Measurements from ENCODE around the gene DNAH10. TPM values are rescaled to one million over a fixed set of nuclear protein-coding genes. Genes with fewer than 3 reads are reported as not detected.

Gene DNAH10, protein sequence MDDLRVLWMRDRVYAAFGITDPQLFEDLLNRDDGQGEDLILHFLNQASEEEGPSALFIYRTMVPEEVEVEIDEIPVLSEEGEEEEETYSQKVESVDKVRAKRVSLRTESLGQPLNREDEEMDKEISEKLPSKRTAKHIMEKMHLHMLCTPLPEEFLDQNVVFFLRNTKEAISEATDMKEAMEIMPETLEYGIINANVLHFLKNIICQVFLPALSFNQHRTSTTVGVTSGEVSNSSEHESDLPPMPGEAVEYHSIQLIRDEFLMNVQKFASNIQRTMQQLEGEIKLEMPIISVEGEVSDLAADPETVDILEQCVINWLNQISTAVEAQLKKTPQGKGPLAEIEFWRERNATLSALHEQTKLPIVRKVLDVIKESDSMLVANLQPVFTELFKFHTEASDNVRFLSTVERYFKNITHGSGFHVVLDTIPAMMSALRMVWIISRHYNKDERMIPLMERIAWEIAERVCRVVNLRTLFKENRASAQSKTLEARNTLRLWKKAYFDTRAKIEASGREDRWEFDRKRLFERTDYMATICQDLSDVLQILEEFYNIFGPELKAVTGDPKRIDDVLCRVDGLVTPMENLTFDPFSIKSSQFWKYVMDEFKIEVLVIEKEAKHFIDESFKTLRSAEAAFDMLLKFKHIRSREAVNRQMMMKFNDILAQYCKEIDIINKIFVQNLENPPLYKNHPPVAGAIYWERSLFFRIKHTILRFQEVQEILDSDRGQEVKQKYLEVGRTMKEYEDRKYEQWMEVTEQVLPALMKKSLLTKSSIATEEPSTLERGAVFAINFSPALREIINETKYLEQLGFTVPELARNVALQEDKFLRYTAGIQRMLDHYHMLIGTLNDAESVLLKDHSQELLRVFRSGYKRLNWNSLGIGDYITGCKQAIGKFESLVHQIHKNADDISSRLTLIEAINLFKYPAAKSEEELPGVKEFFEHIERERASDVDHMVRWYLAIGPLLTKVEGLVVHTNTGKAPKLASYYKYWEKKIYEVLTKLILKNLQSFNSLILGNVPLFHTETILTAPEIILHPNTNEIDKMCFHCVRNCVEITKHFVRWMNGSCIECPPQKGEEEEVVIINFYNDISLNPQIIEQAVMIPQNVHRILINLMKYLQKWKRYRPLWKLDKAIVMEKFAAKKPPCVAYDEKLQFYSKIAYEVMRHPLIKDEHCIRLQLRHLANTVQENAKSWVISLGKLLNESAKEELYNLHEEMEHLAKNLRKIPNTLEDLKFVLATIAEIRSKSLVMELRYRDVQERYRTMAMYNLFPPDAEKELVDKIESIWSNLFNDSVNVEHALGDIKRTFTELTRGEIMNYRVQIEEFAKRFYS (N-terminal part only)
- total RNA-seq, result under 1 TPM in 2 of 4 donors, not detected in 2; 0.18 to 0.65 TPM

DNA sequence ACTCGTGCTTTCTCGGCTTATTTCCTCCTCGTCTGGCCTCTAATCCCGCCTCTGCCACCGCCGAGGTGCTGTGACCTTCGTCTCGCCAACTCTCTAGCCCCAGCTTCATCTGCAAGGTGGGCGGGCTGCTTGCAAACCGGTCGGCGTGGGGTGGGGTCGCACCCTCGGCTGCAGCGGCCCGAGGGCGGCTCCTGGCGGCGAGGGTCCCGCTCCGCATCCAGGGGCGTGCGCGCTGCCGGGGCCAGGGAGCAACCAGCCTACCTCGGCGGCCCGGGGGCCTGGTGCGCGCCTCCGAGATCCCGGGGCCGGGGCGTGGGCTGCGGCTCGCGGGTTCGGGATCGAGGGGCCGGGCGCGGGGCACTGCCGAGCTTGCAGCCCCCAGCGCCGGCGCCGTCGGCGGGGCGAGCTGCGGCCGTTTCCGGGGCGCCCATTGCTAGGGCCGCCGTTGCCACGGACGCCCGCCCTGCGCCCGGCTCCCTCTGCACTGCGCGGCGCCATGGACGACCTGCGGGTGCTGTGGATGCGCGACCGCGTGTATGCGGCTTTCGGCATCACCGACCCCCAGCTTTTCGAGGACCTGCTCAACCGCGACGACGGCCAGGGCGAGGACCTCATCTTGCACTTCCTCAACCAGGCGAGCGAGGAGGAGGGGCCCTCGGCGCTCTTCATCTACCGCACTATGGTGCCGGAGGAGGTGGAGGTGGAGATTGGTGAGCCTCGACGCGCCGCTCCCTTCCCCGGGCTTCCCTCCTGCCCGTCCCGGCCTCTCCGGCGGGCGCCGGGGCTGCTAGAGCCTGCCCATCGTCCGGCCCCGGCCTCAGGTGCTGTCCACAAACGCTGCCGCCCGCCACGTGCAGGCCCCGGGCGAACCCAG lies at the start of gene DNAH10:
TSS of gene DNAH10 (plus strand) at position 461 of the 874 bp plus-strand sequence. CDS start at position 497, 36 bp downstream.
- Histone ChIP-seq H3K4me1 (no peaks in the 10 kb centered on the region), H3K27me3 (peaks cover 11 to 24% (median 14%) of the 10 kb centered on the region in 3 donors), H3K27ac (no peak within 1 kb of the TSS), H3K9me3 (no peaks in the 10 kb centered on the region), H3K36me3 (peaks cover 0 to 11% of the 10 kb centered on the region in 2 donors), H3K4me3 (peak within 1 kb of the TSS in 2 of 4 donors; percentile 14 to 19)
- intact Hi-C loops (cut with DNase I; ENCODE audit: low total_unique reads), result no loop called here
- no peak for ATAC-seq
- TF ChIP-seq, protein P1, sequence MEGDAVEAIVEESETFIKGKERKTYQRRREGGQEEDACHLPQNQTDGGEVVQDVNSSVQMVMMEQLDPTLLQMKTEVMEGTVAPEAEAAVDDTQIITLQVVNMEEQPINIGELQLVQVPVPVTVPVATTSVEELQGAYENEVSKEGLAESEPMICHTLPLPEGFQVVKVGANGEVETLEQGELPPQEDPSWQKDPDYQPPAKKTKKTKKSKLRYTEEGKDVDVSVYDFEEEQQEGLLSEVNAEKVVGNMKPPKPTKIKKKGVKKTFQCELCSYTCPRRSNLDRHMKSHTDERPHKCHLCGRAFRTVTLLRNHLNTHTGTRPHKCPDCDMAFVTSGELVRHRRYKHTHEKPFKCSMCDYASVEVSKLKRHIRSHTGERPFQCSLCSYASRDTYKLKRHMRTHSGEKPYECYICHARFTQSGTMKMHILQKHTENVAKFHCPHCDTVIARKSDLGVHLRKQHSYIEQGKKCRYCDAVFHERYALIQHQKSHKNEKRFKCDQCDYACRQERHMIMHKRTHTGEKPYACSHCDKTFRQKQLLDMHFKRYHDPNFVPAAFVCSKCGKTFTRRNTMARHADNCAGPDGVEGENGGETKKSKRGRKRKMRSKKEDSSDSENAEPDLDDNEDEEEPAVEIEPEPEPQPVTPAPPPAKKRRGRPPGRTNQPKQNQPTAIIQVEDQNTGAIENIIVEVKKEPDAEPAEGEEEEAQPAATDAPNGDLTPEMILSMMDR (IDR thresholded peaks at IDR 0.05 in 4 of 5, conservative IDR thresholded peaks at IDR 0.05 in 1 of 5), result no peak
- no peak for TF ChIP-seq POLR2A (IDR thresholded peaks at IDR 0.05)
- in situ Hi-C loops (cut with MboI; ENCODE audit: low sequenced_read_pairs in 4 of 4), result no loop called here
- DNase-seq, result no peak

DNA sequence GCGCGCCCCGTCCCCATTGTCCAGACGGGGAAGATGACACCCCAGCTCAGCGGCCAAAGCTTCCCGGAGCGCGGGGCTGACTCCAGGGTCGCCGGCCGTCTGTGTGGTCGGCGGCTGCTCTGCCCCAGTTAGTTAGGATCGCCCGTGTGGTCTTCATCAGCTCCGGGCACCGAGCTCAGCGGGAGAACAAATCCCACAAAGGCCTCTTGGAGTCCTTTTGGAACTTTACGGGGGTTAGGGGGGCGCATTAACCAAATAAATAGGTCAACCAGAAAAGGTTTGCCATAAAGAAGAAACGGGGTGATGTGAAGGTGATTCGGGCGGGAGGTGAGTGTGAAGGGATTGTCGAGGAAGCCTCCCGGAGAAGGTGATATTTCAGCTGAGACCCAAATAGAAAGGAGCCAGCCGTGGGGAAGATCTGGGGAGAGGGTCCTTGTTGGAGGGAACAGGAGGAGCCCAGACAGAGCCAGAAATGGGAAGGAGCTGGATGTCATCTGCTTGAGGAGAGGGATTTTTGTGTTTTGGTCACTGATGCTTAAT lies 49.3 kb upstream of the DNAH10 start:
- Histone ChIP-seq H3K36me3 (no peaks in the 10 kb centered on the region), H3K9me3 (no peaks in the 10 kb centered on the region), H3K27me3 (no peaks in the 10 kb centered on the region), H3K4me1 (peaks cover 27 to 28% of the 10 kb centered on the region in 2 donors), H3K4me3 (peak overlapping the region; percentile 77 to 98 (median 96)), H3K27ac (peak overlapping the region; percentile 67 to 90 (median 80))
- TF ChIP-seq, protein P1 (IDR thresholded peaks at IDR 0.05 in 4 of 5, conservative IDR thresholded peaks at IDR 0.05 in 1 of 5), result no peak
- no peak for TF ChIP-seq POLR2A (IDR thresholded peaks at IDR 0.05)
- peak; percentile 1 to 3 for ATAC-seq
- intact Hi-C loops (cut with DNase I; ENCODE audit: low total_unique reads) (loop anchor here (2.0 to 5.0 kb wide), 3 partner anchors 42 to 346 kb away; partner anchors contain the start of genes CCDC92, TCTN2 and ZNF664), in situ Hi-C loops (cut with MboI; ENCODE audit: low sequenced_read_pairs in 4 of 4) (no loop called here)
- DNase-seq, result no peak

DNA sequence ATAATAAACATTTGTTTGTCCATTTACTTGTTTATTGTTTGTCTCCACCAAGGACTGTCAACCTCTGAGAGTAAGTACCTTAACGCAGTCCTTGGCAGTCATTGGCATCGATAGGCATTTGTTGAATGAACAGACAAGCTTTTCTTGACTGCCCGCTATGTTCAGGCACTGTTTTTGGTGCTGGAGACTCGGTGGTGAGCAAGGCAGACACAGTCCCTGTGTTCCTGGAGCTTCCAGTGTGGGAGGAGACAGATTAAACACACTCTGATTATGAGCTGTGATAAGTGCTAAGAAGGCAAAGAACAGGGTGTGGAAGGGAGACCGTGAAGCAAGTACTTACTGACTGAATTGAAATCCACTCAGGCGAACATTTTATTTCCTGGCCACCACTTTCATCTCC lies 48.7 kb upstream of the DNAH10 start:
- H3K27me3 ChIP-seq, result no peaks in the 10 kb centered on the region
- no peak overlapping the region for H3K27ac ChIP-seq
- H3K4me3 ChIP-seq, result peak overlapping the region; percentile 77 to 98 (median 96)
- ATAC-seq, result no peak
- in situ Hi-C loops (cut with MboI; ENCODE audit: low sequenced_read_pairs in 4 of 4), result no loop called here
- no peak for TF ChIP-seq POLR2A (IDR thresholded peaks at IDR 0.05)
- TF ChIP-seq, protein P1 (IDR thresholded peaks at IDR 0.05 in 4 of 5, conservative IDR thresholded peaks at IDR 0.05 in 1 of 5), result no peak
- H3K9me3 ChIP-seq, result no peaks in the 10 kb centered on the region
- no peak for DNase-seq
- intact Hi-C loops (cut with DNase I; ENCODE audit: low total_unique reads), result loop anchor here (2.0 to 5.0 kb wide), 3 partner anchors 43 to 346 kb away; partner anchors contain the start of genes CCDC92, TCTN2 and ZNF664
- peaks cover 27 to 28% of the 10 kb centered on the region in 2 donors for H3K4me1 ChIP-seq
- no peaks in the 10 kb centered on the region for H3K36me3 ChIP-seq
